HL-60 (cell line): ENCODE measurements around the gene ALPL.

ENCODE experiments used
- DNase-seq, 2 experiments: peaks; one replicate each; pipeline ENCODE4 v3.0.0-alpha.2; 2010 to 2020; ENCODE audit warnings: low read depth in 1 of 2, low spot score in 1 of 2
- H3K27ac ChIP-seq: fragments of 250-450 bp; sonication (Bioruptor Pico); replicated peaks from 2 replicates; pipeline ENCODE4 v1.5.1; 2020; ENCODE audit warnings: mild to moderate bottlenecking, moderate library complexity
- H3K27me3 ChIP-seq: fragments of 250-450 bp; sonication (Bioruptor Pico); 2 replicates; pipeline ENCODE4 v1.5.1; 2021; ENCODE audit warnings: mild to moderate bottlenecking, moderate library complexity; ENCODE audit not compliant: insufficient read depth, poor library complexity, severe bottlenecking
- H3K4me3 ChIP-seq: replicated peaks from 2 replicates; pipeline ENCODE4 v1.5.1; 2011; ENCODE audit warnings: mild to moderate bottlenecking, control low read depth, low read length; ENCODE audit not compliant: insufficient read depth
- GABPA ChIP-seq: IDR thresholded peaks from 2 replicates; pipeline ENCODE4 v1.6.1; 2012; ENCODE audit warnings: low read depth
- POLR2AphosphoS5 ChIP-seq: IDR thresholded peaks from 2 replicates; pipeline ENCODE4 v1.6.1; 2012; ENCODE audit warnings: low read depth
- SPI1 ChIP-seq: IDR thresholded peaks from 2 replicates; pipeline ENCODE4 v1.6.1; 2012; ENCODE audit warnings: low read depth, mild to moderate bottlenecking, borderline replicate concordance
- TF ChIP-seq, protein P1 (sequence below): IDR thresholded peaks from one replicate; pipeline ENCODE4 v1.5.1; 2011; ENCODE audit warnings: low read length, control low read depth, inconsistent platforms; ENCODE audit not compliant: insufficient read depth
- TF ChIP-seq, protein P2 (sequence below): IDR thresholded peaks from 2 replicates; pipeline ENCODE4 v1.6.1; 2012; ENCODE audit warnings: low read depth; ENCODE audit not compliant: insufficient replicate concordance

The ALPL gene

DNA sequence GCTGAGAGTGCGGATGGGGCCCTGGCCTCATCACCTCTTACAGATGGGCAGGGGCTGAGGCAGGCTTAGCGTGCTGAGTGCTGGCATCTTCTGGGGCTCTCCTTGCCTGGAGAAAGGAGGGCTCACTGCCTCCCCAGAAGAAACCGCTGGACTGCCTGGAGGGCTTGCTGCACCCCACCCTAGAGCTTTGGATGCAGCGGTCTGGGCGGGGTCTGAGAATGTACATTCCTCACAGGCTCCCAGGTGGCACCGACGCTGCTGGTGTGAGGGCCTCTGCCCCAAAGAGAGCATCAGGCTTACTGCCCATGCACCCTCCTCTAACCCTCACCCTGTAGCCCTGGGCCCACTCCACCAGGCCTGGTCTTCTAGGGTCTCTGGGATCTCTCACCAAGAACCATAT, 108.8 kb downstream of the ALPL start:
- Histone ChIP-seq H3K27ac (no peak overlapping the region), H3K4me3 (no peak overlapping the region), H3K27me3 (peaks cover 30% of the 10 kb centered on the region)
- TF ChIP-seq SPI1 (no peak), GABPA (no peak), POLR2AphosphoS5 (no peak)
- TF ChIP-seq, protein P1, sequence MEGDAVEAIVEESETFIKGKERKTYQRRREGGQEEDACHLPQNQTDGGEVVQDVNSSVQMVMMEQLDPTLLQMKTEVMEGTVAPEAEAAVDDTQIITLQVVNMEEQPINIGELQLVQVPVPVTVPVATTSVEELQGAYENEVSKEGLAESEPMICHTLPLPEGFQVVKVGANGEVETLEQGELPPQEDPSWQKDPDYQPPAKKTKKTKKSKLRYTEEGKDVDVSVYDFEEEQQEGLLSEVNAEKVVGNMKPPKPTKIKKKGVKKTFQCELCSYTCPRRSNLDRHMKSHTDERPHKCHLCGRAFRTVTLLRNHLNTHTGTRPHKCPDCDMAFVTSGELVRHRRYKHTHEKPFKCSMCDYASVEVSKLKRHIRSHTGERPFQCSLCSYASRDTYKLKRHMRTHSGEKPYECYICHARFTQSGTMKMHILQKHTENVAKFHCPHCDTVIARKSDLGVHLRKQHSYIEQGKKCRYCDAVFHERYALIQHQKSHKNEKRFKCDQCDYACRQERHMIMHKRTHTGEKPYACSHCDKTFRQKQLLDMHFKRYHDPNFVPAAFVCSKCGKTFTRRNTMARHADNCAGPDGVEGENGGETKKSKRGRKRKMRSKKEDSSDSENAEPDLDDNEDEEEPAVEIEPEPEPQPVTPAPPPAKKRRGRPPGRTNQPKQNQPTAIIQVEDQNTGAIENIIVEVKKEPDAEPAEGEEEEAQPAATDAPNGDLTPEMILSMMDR: no peak
- no peak for DNase-seq

DNA sequence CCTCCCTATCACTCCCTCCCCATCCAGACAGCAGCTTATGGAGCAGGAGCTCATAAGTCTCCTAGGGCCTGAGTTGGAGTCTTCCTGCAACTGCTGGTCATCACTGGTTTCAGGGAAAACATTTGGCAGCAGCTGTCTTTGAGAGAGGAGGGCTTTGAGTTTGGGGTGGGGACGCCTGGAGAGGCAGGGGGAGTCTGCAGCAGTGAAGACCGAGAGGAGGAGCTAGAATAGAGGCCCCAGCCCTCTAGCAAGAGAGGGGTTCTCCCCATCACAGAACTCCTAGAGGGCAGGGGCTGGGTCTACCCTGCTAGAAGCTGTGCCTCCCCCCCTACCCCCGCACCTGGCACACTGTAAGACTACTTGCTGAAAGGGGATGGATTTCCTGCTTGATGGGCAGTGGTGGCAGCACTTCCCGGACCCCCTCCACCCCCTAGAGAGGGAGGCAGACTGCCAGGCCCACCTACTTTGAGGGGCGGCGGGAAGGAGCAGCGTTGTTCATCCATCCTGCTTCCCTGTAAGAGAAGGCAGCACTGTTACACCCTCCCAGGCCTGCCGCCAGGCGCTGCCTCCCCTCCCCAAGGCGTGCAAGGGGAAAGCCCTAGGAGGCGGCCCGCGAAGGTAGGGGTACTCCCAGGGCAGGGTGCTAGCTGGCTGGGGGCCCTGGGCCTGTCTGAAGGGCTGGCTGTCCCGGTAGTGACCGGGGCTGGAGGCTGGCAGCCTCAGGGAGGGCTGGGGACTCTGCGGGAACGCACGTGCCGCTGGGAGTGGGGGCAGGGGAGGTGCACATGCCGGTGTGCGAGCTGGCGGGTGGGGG, 109.5 kb downstream of the ALPL start:
- peaks cover 32% of the 10 kb centered on the region for H3K27me3 ChIP-seq
- no peak for DNase-seq
- no peak for TF ChIP-seq GABPA
- TF ChIP-seq, protein P1: no peak
- no peak for TF ChIP-seq SPI1
- TF ChIP-seq POLR2AphosphoS5: no peak
- TF ChIP-seq, protein P2, sequence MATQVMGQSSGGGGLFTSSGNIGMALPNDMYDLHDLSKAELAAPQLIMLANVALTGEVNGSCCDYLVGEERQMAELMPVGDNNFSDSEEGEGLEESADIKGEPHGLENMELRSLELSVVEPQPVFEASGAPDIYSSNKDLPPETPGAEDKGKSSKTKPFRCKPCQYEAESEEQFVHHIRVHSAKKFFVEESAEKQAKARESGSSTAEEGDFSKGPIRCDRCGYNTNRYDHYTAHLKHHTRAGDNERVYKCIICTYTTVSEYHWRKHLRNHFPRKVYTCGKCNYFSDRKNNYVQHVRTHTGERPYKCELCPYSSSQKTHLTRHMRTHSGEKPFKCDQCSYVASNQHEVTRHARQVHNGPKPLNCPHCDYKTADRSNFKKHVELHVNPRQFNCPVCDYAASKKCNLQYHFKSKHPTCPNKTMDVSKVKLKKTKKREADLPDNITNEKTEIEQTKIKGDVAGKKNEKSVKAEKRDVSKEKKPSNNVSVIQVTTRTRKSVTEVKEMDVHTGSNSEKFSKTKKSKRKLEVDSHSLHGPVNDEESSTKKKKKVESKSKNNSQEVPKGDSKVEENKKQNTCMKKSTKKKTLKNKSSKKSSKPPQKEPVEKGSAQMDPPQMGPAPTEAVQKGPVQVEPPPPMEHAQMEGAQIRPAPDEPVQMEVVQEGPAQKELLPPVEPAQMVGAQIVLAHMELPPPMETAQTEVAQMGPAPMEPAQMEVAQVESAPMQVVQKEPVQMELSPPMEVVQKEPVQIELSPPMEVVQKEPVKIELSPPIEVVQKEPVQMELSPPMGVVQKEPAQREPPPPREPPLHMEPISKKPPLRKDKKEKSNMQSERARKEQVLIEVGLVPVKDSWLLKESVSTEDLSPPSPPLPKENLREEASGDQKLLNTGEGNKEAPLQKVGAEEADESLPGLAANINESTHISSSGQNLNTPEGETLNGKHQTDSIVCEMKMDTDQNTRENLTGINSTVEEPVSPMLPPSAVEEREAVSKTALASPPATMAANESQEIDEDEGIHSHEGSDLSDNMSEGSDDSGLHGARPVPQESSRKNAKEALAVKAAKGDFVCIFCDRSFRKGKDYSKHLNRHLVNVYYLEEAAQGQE: no peak
- H3K4me3 ChIP-seq: no peak overlapping the region
- no peak overlapping the region for H3K27ac ChIP-seq

DNA sequence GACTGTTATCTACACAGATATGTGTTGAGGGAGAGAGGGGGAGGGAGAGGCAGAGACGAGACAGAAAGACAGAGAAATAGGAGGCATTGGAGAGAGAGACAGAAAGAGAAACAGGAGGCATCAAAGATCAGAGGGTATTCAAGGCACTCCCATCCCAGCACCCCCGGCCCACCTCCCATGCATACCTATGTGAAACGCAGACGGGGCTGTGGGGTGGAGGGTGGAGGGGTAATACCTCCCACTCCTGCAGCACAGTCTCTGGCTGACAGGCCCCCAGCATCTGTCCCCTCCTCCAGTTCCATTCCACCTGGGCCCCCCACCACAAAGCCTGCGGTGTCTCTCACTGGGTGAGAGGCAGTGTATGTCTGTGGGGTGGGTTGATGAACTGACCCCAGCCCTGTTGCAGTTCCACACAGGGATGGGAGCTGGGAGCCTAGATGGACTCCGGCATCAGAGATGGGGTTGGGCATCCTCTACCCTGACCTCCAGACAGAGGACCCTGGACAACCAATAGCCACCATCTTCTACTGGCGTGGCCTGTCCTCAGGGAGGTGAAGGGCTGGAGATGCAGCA, 110.2 kb downstream of the ALPL start:
- no peak for TF ChIP-seq POLR2AphosphoS5
- no peak for TF ChIP-seq SPI1
- TF ChIP-seq, protein P1: no peak
- TF ChIP-seq, protein P2: no peak
- TF ChIP-seq GABPA: no peak
- no peak overlapping the region for H3K27ac ChIP-seq
- H3K27me3 ChIP-seq: peaks cover 32% of the 10 kb centered on the region
- DNase-seq: no peak
- no peak overlapping the region for H3K4me3 ChIP-seq
